ENCODE results near the gene UBASH3B. TPM values are rescaled to one million over a fixed set of nuclear protein-coding genes. Genes with fewer than 3 reads are reported as not detected.

The UBASH3B gene
- total RNA-seq, 1 experiment from 2014 or later: 81.9 TPM

- intact Hi-C loops (cut with micrococcal nuclease; ENCODE audit: unreplicated experiment): no loop called here
- TF ChIP-seq CTCF (conservative IDR thresholded peaks at IDR 0.05) (no peak), EZH2 (IDR thresholded peaks at IDR 0.05; ENCODE audit: low read depth) (no peak)
- H3K9me3 ChIP-seq (ENCODE audit: insufficient read depth, low read depth): no peaks in the 10 kb centered on the region
- peaks cover 86% of the 10 kb centered on the region for H3K79me2 ChIP-seq (ENCODE audit: low read depth)
- peaks cover 7% of the 10 kb centered on the region; the same call in 1 of the 2 replicates for H4K20me1 ChIP-seq (ENCODE audit: insufficient read depth)
- H2AFZ ChIP-seq: no peak overlapping the region
- peaks cover 25% of the 10 kb centered on the region; the same call in 1 of the 2 replicates for H3F3A ChIP-seq (ENCODE audit: insufficient read depth, low read depth)
- H3K4me3 ChIP-seq: no peak overlapping the region
- H3K27ac ChIP-seq: no peak overlapping the region
- ChIA-PET CTCF (interaction anchor here (0.6 to 1.0 kb wide), 2 partner anchors 98 to 126 kb away, joined by 4 to 5 read pairs; no protein-coding TSS in a partner anchor), POLR2A (ENCODE audit: unreplicated experiment) (interaction anchor here (0.6 kb wide), 1 partner anchor 298 kb away, joined by 7 read pairs; no protein-coding TSS in a partner anchor)
- H3K36me3 ChIP-seq (ENCODE audit: low read depth): 0 out of 2 replicates have a peak, but pooled peaks cover 4% of the 10 kb centered on the region
- H3K9me2 ChIP-seq (ENCODE audit: insufficient read depth): no peaks in the 10 kb centered on the region
- BruUV-seq (replicated peaks): no TSS peak
- no peak for DNase-seq
- H3K4me1 ChIP-seq (replicated peaks; ENCODE audit: insufficient read depth): no peaks in the 10 kb centered on the region
- no peak overlapping the region for H3K4me2 ChIP-seq
- no peaks in the 10 kb centered on the region for H3K27me3 ChIP-seq (ENCODE audit: insufficient read depth, low read depth)
These were observed 99.9 kb downstream of the UBASH3B start for GRCh38 chr11:122755409-122755808.

GRCh38 chr11:122755941-122756340, 100.4 kb downstream of the UBASH3B start:
- Histone ChIP-seq H3K9me2 (ENCODE audit: insufficient read depth) (no peaks in the 10 kb centered on the region), H3F3A (ENCODE audit: insufficient read depth, low read depth) (peaks cover 25% of the 10 kb centered on the region; the same call in 1 of the 2 replicates), H3K4me3 (no peak overlapping the region), H3K4me1 (replicated peaks; ENCODE audit: insufficient read depth) (no peaks in the 10 kb centered on the region), H3K27ac (no peak overlapping the region), H3K79me2 (ENCODE audit: low read depth) (peaks cover 86% of the 10 kb centered on the region), H3K9me3 (ENCODE audit: insufficient read depth, low read depth) (no peaks in the 10 kb centered on the region), H4K20me1 (ENCODE audit: insufficient read depth) (peaks cover 7% of the 10 kb centered on the region; the same call in 1 of the 2 replicates), H3K4me2 (no peak overlapping the region), H3K36me3 (ENCODE audit: low read depth) (no peaks in the 10 kb centered on the region), H2AFZ (no peak overlapping the region), H3K27me3 (ENCODE audit: insufficient read depth, low read depth) (no peaks in the 10 kb centered on the region)
- BruUV-seq (replicated peaks): no TSS peak
- TF ChIP-seq EZH2 (IDR thresholded peaks at IDR 0.05; ENCODE audit: low read depth) (no peak), CTCF (conservative IDR thresholded peaks at IDR 0.05) (no peak)
- ChIA-PET POLR2A (ENCODE audit: unreplicated experiment) (interaction anchor here (0.6 kb wide), 1 partner anchor 297 kb away, joined by 7 read pairs; no protein-coding TSS in a partner anchor), CTCF (interaction anchor here (1.0 kb wide), 1 partner anchor 127 kb away, joined by 5 read pairs; no protein-coding TSS in a partner anchor)
- no peak for DNase-seq
- intact Hi-C loops (cut with micrococcal nuclease; ENCODE audit: unreplicated experiment): no loop called here

- TF ChIP-seq EZH2 (IDR thresholded peaks at IDR 0.05; ENCODE audit: low read depth) (no peak), CTCF (conservative IDR thresholded peaks at IDR 0.05) (no peak)
- ChIA-PET POLR2A (ENCODE audit: unreplicated experiment) (no interaction called here), CTCF (interaction anchor here (1.0 kb wide), 1 partner anchor 127 kb away, joined by 5 read pairs; no protein-coding TSS in a partner anchor)
- Histone ChIP-seq H3K9me3 (ENCODE audit: insufficient read depth, low read depth) (no peaks in the 10 kb centered on the region), H4K20me1 (ENCODE audit: insufficient read depth) (peaks cover 7% of the 10 kb centered on the region; the same call in 1 of the 2 replicates), H3K9me2 (ENCODE audit: insufficient read depth) (no peaks in the 10 kb centered on the region), H3K4me3 (no peak overlapping the region), H2AFZ (no peak overlapping the region), H3K4me2 (no peak overlapping the region), H3K27me3 (ENCODE audit: insufficient read depth, low read depth) (no peaks in the 10 kb centered on the region), H3F3A (ENCODE audit: insufficient read depth, low read depth) (peaks cover 30% of the 10 kb centered on the region; the same call in 1 of the 2 replicates), H3K36me3 (ENCODE audit: low read depth) (no peaks in the 10 kb centered on the region), H3K4me1 (replicated peaks; ENCODE audit: insufficient read depth) (no peaks in the 10 kb centered on the region), H3K27ac (0 out of 2 replicates have a peak overlapping the region, but pooled peaks have one; percentile 20), H3K79me2 (ENCODE audit: low read depth) (peaks cover 86% of the 10 kb centered on the region)
- BruUV-seq (replicated peaks): no TSS peak
- no peak for DNase-seq
- intact Hi-C loops (cut with micrococcal nuclease; ENCODE audit: unreplicated experiment): no loop called here
These were observed 100.9 kb downstream of the UBASH3B start for GRCh38 chr11:122756417-122756816.

Measured in PC-9 (cell line).